ENCODE results near the gene MSANTD4. TPM values are rescaled to one million over a fixed set of nuclear protein-coding genes. Genes with fewer than 3 reads are reported as not detected.

The MSANTD4 gene
- total RNA-seq, 1 donor from 2014 or later: 18.9 TPM

- H3K27ac Mint-ChIP-seq: no peak overlapping the region
- POLR2A ChIA-PET: no interaction called here
- DNase-seq (no peak), ATAC-seq (ENCODE audit: low read depth) (no peak)
- intact Hi-C loops (cut with micrococcal nuclease): no loop called here
- H3K4me1 Mint-ChIP-seq: no peaks in the 10 kb centered on the region
- TF ChIP-seq CTCF (IDR thresholded peaks at IDR 0.05): no peak
- no peaks in the 10 kb centered on the region for H3K27me3 Mint-ChIP-seq
- H3K4me3 Mint-ChIP-seq: no peak overlapping the region
- H3K36me3 Mint-ChIP-seq (ENCODE audit: low read depth): peaks cover 30% of the 10 kb centered on the region
- CTCF ChIA-PET: no interaction called here
- H3K9me3 Mint-ChIP-seq: peaks cover 5% of the 10 kb centered on the region
Observed at GRCh38 chr11:105991888-105992287, 30.2 kb downstream of the MSANTD4 start.

GRCh38 chr11:105989124-105989523, 32.9 kb downstream of the MSANTD4 start:
- Mint-ChIP-seq H3K27me3 (no peaks in the 10 kb centered on the region), H3K36me3 (ENCODE audit: low read depth) (peaks cover 11% of the 10 kb centered on the region), H3K27ac (no peak overlapping the region), H3K4me1 (no peaks in the 10 kb centered on the region), H3K4me3 (no peak overlapping the region), H3K9me3 (peaks cover 5% of the 10 kb centered on the region)
- TF ChIP-seq CTCF (IDR thresholded peaks at IDR 0.05): no peak
- ATAC-seq (ENCODE audit: low read depth) (no peak), DNase-seq (no peak)
- intact Hi-C loops (cut with micrococcal nuclease): no loop called here
- CTCF ChIA-PET: no interaction called here
- POLR2A ChIA-PET: no interaction called here

- ATAC-seq (ENCODE audit: low read depth): no peak
- DNase-seq: no peak
- Mint-ChIP-seq H3K27ac (no peak overlapping the region), H3K4me1 (no peaks in the 10 kb centered on the region), H3K27me3 (no peaks in the 10 kb centered on the region), H3K4me3 (no peak overlapping the region), H3K36me3 (ENCODE audit: low read depth) (peaks cover 4% of the 10 kb centered on the region), H3K9me3 (peaks cover under 1% of the 10 kb centered on the region)
- POLR2A ChIA-PET: no interaction called here
- TF ChIP-seq CTCF (IDR thresholded peaks at IDR 0.05): no peak
- CTCF ChIA-PET: no interaction called here
- intact Hi-C loops (cut with micrococcal nuclease): no loop called here
Observed at GRCh38 chr11:105988197-105988596, 33.8 kb downstream of the MSANTD4 start.

GRCh38 chr11:105986554-105986953, 35.5 kb downstream of the MSANTD4 start:
- Mint-ChIP-seq H3K36me3 (ENCODE audit: low read depth) (no peaks in the 10 kb centered on the region), H3K4me1 (no peaks in the 10 kb centered on the region), H3K27me3 (no peaks in the 10 kb centered on the region), H3K9me3 (peaks cover 2% of the 10 kb centered on the region), H3K27ac (no peak overlapping the region), H3K4me3 (no peak overlapping the region)
- ChIA-PET POLR2A (no interaction called here), CTCF (no interaction called here)
- DNase-seq: no peak
- ATAC-seq (ENCODE audit: low read depth): no peak
- intact Hi-C loops (cut with micrococcal nuclease): no loop called here
- TF ChIP-seq CTCF (IDR thresholded peaks at IDR 0.05): no peak

- TF ChIP-seq CTCF (IDR thresholded peaks at IDR 0.05): no peak
- no peak overlapping the region for H3K27ac Mint-ChIP-seq
- H3K9me3 Mint-ChIP-seq: peaks cover 2% of the 10 kb centered on the region
- no peak for ATAC-seq (ENCODE audit: low read depth)
- H3K27me3 Mint-ChIP-seq: peaks cover 10% of the 10 kb centered on the region
- H3K4me1 Mint-ChIP-seq: no peaks in the 10 kb centered on the region
- DNase-seq: no peak
- no peaks in the 10 kb centered on the region for H3K36me3 Mint-ChIP-seq (ENCODE audit: low read depth)
- H3K4me3 Mint-ChIP-seq: no peak overlapping the region
- intact Hi-C loops (cut with micrococcal nuclease): no loop called here
- POLR2A ChIA-PET: no interaction called here
- CTCF ChIA-PET: no interaction called here
Observed at GRCh38 chr11:105979997-105980703, 41.9 kb downstream of the MSANTD4 start.
